Measurements from ENCODE around the gene ZNF28. TPM values are rescaled to one million over a fixed set of nuclear protein-coding genes. Genes with fewer than 3 reads are reported as not detected.
"Not testable (repeated sequence)": the region's sequence is repeated elsewhere in the genome, so short reads cannot be mapped to it uniquely, and the experiment has no call there.

Gene ZNF28
- total RNA-seq (9.7 and 11.6 TPM in 2 replicates), polyA plus RNA-seq (11.7 and 13.4 TPM in 2 replicates)

DNA sequence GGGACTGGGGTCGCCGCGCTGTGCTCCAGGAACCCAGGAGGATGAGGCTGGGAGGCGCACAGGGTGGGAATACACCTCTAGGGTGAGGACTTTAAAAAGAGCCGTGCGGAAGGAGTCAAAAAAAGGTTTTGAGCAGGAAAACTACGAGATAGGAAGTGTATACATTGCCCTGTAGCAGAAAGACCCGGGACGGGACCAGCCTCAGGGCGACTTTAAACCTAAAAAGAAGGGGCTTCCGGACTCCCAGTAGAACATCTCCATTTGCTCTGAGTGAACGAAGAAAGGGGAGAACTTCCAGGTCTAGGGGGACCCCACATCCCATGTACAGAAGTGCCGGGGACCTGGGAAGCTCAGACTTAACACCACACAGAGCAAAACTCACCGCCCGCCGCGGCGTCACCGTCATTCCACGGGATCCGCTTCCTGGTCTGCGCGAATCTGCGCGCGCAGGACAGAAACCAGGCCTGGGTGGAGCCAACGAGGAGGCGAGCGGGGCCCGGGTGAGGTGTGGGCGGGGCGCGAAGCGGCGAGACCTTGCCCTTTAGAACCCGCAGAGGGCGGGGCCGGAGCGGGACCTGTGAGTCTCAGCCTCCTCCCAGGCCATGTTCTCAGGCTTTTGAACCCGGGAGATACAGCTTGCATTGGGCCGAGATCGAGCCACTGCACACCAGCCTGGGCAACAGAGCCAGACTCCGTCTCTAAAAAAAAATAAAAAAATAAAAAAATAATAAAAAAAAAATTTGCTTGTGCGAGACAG lies at the start of gene ZNF28:
TSS of gene ZNF28 (minus strand) at position 430 of the 757 bp plus-strand sequence. CDS start 3,675 bp downstream, outside the sequence.
- peak; percentile 54 to 66 for DNase-seq (ENCODE audit: low read depth in 1 of 2, low spot score in 1 of 2)
- H3K4me3 ChIP-seq = peak within 1 kb of the TSS; percentile 95
- not testable (repeated sequence) for H3K27ac ChIP-seq; H3K27me3 ChIP-seq; H3K9me3 ChIP-seq (ENCODE audit: low read depth); H3K4me1 ChIP-seq (ENCODE audit: low read depth); H3K36me3 ChIP-seq

DNA sequence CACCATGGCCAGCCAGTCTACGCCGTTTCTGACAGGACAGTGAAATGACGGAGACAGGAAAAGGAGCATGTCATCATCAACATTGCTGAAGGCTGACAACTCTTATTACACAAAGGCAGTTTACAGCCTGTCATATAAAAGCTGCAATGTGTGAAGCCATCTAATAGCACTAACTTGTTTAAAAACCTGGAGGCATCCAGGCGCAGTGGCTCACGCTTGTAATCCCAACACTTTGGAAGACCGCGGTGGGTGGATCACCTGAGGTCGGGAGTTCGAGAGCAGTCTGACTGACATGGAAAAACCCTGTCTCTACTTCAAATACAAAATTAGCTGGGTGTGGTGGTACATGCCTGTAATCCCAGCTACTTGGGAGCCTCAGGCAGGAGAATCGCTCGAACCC lies 46.6 kb upstream of the ZNF28 start:
- H3K4me3 ChIP-seq; H3K36me3 ChIP-seq; H3K9me3 ChIP-seq (ENCODE audit: low read depth); DNase-seq (ENCODE audit: low read depth in 1 of 2, low spot score in 1 of 2); H3K4me1 ChIP-seq (ENCODE audit: low read depth); H3K27ac ChIP-seq; H3K27me3 ChIP-seq: not testable (repeated sequence)

- not testable (repeated sequence) for H3K27ac ChIP-seq; H3K36me3 ChIP-seq; H3K27me3 ChIP-seq; H3K4me1 ChIP-seq (ENCODE audit: low read depth); H3K9me3 ChIP-seq (ENCODE audit: low read depth)
- TF ChIP-seq CTCF (IDR thresholded peaks at IDR 0.05; ENCODE audit: low read depth, low read length) = peak; percentile 8
- DNase-seq (ENCODE audit: low read depth in 1 of 2, low spot score in 1 of 2) = peak; percentile 58 to 65
- H3K4me3 ChIP-seq = peak within 1 kb of the TSS; percentile 95
Measured at GRCh38 chr19:52857378-52858191, 36.2 kb upstream of the ZNF28 start, which contains the start of gene ZNF468. ZNF468 (minus strand) TSS chr19:52857619; CDS start chr19:52854272, 3,347 bp downstream.

DNA sequence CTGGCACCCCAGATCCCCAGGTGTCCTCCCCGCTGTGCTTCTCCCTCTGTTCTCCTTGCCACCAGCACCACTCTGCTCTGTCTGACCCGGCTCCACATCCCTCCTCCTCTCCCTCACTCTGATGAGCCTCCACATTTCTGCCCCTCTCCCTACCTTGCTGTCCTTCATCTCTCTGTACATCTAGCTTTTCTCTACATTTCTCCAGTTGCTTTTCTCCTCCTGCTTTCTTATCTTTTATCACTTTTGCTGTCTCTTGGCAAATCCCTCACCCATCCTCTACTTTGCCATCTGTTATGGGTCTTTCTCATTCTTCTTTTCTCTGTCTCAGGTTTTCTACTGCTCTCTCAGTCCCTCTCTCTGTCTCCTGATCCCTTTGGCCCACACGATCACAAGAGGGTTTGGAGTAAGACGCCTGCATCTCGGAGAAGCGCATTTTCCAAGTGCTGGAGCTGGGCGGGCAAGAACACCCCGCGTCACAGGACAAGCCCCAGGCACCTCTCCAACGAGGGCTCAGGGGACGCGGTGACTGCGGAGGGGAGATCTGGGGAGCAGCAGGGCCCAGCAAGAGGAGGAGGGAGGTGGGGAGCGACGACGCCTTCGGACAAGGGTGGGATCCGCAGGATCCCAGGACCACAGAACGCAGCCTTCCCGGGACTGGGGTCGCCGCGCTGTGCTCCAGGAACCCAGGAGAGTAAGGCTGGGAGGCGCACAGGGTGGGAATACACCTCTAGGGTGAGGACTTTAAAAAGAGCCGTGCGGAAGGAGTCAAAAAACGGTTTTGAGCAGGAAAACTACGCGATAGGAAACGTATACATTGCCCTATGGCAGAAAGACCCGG lies 35.3 kb upstream of the ZNF28 start:
- H3K36me3 ChIP-seq; H3K4me1 ChIP-seq (ENCODE audit: low read depth); H3K27ac ChIP-seq; H3K9me3 ChIP-seq (ENCODE audit: low read depth); H3K27me3 ChIP-seq: not testable (repeated sequence)
- H3K4me3 ChIP-seq = peak overlapping the region; percentile 95
- DNase-seq (ENCODE audit: low read depth in 1 of 2, low spot score in 1 of 2) = peak; percentile 15 to 21

GRCh38 chr19:52847352-52847751 lies 25.9 kb upstream of the ZNF28 start:
- Histone ChIP-seq H3K27ac (peak overlapping the region; percentile 51), H3K36me3 (peaks cover 28% of the 10 kb centered on the region)
- DNase-seq (ENCODE audit: low read depth in 1 of 2, low spot score in 1 of 2) = peak in 1 of 2 donors; percentile 9
- H3K9me3 ChIP-seq (ENCODE audit: low read depth); H3K4me1 ChIP-seq (ENCODE audit: low read depth); H3K27me3 ChIP-seq; H3K4me3 ChIP-seq: not testable (repeated sequence)

GRCh38 chr19:52840825-52841465 lies 19.5 kb upstream of the ZNF28 start:
- not testable (repeated sequence) for H3K9me3 ChIP-seq (ENCODE audit: low read depth); DNase-seq (ENCODE audit: low read depth in 1 of 2, low spot score in 1 of 2); H3K4me1 ChIP-seq (ENCODE audit: low read depth); H3K27ac ChIP-seq; H3K4me3 ChIP-seq; H3K27me3 ChIP-seq
- peaks cover 44% of the 10 kb centered on the region for H3K36me3 ChIP-seq

GRCh38 chr19:52834289-52834688 lies 12.9 kb upstream of the ZNF28 start:
- H3K4me3 ChIP-seq; H3K4me1 ChIP-seq (ENCODE audit: low read depth); H3K36me3 ChIP-seq; DNase-seq (ENCODE audit: low read depth in 1 of 2, low spot score in 1 of 2); H3K9me3 ChIP-seq (ENCODE audit: low read depth); H3K27me3 ChIP-seq; H3K27ac ChIP-seq: not testable (repeated sequence)

DNA sequence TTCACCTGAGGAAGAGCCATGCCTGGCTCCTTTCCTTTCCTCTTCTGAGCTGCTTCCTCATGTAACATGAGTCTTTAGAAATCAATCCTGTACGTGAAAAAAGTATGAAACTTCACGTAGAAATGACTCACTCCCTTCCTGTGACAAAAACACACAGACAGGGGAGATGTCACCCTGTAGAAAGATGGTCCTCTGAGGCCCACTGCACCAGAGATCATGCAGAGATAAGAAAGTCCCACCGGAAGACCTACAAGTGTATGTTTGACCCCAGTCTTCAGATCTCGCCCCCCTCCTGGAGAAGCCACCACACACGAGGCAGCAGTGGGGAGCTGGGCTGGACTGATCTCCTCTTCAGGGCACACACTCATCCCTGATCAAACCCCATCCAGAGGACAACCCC lies 12.1 kb upstream of the ZNF28 start:
- DNase-seq (ENCODE audit: low read depth in 1 of 2, low spot score in 1 of 2); H3K36me3 ChIP-seq; H3K27ac ChIP-seq; H3K4me1 ChIP-seq (ENCODE audit: low read depth); H3K9me3 ChIP-seq (ENCODE audit: low read depth); H3K4me3 ChIP-seq; H3K27me3 ChIP-seq: not testable (repeated sequence)

- not testable (repeated sequence) for H3K9me3 ChIP-seq (ENCODE audit: low read depth); H3K4me3 ChIP-seq; H3K4me1 ChIP-seq (ENCODE audit: low read depth); H3K36me3 ChIP-seq; H3K27me3 ChIP-seq; DNase-seq (ENCODE audit: low read depth in 1 of 2, low spot score in 1 of 2); H3K27ac ChIP-seq
Measured at GRCh38 chr19:52829866-52830265, 8.4 kb upstream of the ZNF28 start.
